Mesodermal cell (in vitro differentiated cells): ENCODE data around the gene TLE3.

Source experiments
- H3K27ac ChIP-seq: 2 replicates; pipeline ENCODE4 v1.7.0; 2013; ENCODE audit warnings: mild to moderate bottlenecking, low read depth, low read length, moderate library complexity; ENCODE audit not compliant: severe bottlenecking
- H3K36me3 ChIP-seq: 2 replicates; pipeline ENCODE4 v1.7.1; 2013; ENCODE audit warnings: mild to moderate bottlenecking, low read length, moderate library complexity; ENCODE audit not compliant: control insufficient read depth, insufficient read depth
- H3K4me1 ChIP-seq: one replicate; pipeline ENCODE4 v1.7.1; 2013; ENCODE audit warnings: mild to moderate bottlenecking, low read length; ENCODE audit not compliant: insufficient read depth, control insufficient read depth, poor library complexity, severe bottlenecking
- H3K4me3 ChIP-seq: 2 replicates; pipeline ENCODE4 v1.7.0; 2013; ENCODE audit warnings: low read length, control low read depth, mild to moderate bottlenecking; ENCODE audit not compliant: insufficient read depth, poor library complexity, severe bottlenecking; ENCODE audit errors: extremely low read depth
- H3K9me3 ChIP-seq: 2 replicates; pipeline ENCODE4 v1.7.1; 2013; ENCODE audit warnings: mild to moderate bottlenecking, low read length, moderate library complexity; ENCODE audit not compliant: control insufficient read depth
- WGBS, 2 experiments: methylation state at CpG; one replicate each; pipeline ENCODE4 v1.1.5; 2013; ENCODE audit warnings: missing lambda C conversion rate in 2 of 2; ENCODE audit not compliant: insufficient coverage in 2 of 2; 5-methylcytosine and 5-hydroxymethylcytosine counted together

The TLE3 gene

GRCh38 chr15:70025413-70026296 lies 72.1 kb downstream of the TLE3 start:
- H3K9me3 ChIP-seq, result no peaks in the 10 kb centered on the region
- no peak overlapping the region for H3K4me3 ChIP-seq
- no peaks in the 10 kb centered on the region for H3K36me3 ChIP-seq
- H3K4me1 ChIP-seq, result peaks cover 6% of the 10 kb centered on the region
- H3K27ac ChIP-seq, result no peak overlapping the region
- 84 to 88% methylated on average over 10 of the region's 11 CpGs for WGBS, 2 experiments

DNA sequence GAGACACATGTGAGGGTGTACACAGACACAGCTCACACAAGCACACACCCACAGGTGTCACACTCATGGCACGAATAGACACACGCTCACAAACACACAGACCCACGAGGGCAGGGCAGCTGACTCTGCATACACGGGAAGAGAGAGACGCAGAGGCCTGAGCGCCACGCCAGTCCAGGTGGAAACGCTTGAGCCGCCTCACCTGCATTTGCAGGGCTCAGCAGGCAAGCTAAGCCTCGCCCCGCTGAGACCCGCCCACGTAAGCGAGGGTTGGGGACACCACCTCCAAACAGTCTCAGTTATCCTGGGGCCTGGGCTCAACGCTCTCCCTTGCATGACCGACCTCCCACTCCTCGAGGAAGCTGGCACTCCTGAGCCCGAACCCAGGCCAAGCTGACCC lies 73.2 kb downstream of the TLE3 start:
- Histone ChIP-seq H3K4me1 (peaks cover 6% of the 10 kb centered on the region), H3K36me3 (no peaks in the 10 kb centered on the region), H3K4me3 (no peak overlapping the region), H3K9me3 (no peaks in the 10 kb centered on the region), H3K27ac (no peak overlapping the region)
- 90% methylated on average over 15 to 17 of the region's 18 CpGs for WGBS, 2 experiments

GRCh38 chr15:70023769-70024491 lies 73.8 kb downstream of the TLE3 start:
- no peaks in the 10 kb centered on the region for H3K36me3 ChIP-seq
- no peaks in the 10 kb centered on the region for H3K9me3 ChIP-seq
- H3K27ac ChIP-seq, result peak overlapping the region; percentile 16
- H3K4me3 ChIP-seq, result no peak overlapping the region
- H3K4me1 ChIP-seq, result peaks cover 6% of the 10 kb centered on the region
- WGBS, 2 experiments, result 78 to 94% methylated on average over 6 of the region's 16 CpGs

DNA sequence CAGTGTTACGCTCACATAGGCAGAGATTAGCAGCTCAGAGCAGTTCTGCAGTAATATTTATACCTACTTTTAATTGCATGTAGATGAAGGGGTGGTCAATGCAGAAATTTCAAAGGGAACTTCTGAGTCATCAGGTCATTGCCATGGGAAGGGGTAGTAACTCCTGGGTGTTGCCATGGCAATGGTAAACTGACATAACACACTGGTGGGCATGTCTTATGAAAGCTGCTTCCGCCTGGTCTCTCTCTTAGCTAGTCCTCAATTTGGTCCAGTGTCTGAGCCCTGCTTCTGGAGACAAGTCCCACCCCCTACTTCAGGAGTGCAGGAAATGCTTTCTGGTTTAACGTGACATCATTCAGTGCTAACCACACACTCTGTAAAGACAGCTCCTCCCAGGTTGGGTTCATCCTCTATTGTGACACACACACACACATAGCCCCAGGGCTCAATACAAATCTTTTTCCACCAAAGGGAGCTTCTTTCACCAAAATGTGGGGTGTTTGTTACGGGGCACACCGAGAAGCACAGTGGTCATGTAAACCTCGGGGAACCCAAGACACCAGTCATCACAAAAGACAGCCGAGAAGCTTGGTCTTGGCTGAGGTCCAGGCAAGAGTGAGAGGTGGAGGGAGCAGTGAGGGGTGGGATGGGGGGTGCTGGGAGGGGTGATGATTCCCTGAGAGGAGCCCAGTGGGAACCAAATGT lies 74.5 kb downstream of the TLE3 start:
- no peaks in the 10 kb centered on the region for H3K9me3 ChIP-seq
- H3K27ac ChIP-seq, result peak overlapping the region; percentile 17
- no peaks in the 10 kb centered on the region for H3K36me3 ChIP-seq
- H3K4me1 ChIP-seq, result peaks cover 6% of the 10 kb centered on the region
- 94 to 98% methylated on average over 5 to 6 of the region's 7 CpGs for WGBS, 2 experiments
- H3K4me3 ChIP-seq, result no peak overlapping the region

DNA sequence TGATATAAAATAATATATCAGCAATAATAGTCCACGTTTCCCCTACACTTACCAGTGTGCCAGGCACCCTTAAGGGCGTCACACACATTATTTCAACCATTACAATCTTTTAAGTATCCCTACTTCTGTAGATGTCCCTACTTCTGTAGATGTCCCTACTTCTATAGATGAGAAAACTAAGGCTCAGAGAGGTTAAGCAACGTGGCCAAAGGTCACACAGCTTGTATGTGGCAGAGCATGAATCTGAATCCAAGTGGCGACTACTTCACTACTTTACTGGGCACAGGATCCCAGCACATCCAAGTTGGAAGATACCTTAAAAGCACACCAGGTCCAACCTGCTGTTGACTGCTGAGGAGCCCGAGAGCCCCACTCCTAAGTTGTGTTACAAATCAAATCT lies 77.5 kb downstream of the TLE3 start:
- 88 to 96% methylated on average over 4 to 5 of the region's 5 CpGs for WGBS, 2 experiments
- Histone ChIP-seq H3K9me3 (no peaks in the 10 kb centered on the region), H3K4me3 (no peak overlapping the region), H3K4me1 (peaks cover 14% of the 10 kb centered on the region), H3K36me3 (no peaks in the 10 kb centered on the region), H3K27ac (no peak overlapping the region)

DNA sequence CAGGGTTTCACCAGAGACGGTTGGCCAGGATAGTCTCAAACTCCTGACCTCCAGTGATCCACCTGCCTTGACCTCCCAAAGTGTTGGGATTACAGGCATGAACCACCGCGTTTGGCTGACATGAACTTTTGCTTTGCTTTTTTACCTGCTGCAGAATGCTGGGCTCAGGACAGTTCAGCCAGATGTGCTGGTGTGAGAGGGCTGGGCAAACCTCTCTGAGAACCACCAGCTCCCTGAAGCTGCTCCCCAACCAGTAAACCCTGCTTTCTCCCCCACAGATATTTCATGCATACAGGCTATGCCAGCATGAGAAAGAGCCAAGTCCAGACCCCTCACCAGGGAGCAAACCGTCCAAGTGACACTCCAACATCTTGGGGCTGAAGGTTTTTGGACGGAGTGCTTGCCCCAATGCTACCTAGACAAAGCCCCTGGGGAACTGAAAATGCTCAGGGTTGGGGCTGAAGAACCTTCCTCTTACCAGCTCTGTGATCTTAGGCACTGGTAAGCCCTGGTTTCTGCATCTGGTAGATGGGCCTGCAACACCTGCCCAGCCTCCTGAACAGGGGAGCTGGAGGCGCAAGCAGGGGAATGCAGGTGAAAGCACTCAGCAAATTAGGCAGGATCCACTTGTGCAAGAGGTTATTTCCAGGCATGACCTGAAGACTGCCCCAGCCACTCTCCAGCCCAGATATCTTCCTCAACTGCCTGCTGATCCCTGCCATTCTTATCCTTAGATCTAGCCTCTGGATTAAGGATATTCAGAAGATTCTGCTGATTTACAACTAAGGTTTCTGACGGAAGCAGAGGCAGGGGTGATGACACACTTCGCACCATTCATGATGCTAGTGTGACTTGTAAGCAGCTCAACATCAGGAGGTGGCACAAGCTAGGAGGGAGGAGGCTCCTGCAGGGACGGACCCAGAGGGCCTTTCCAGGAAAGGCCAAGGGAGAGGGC lies 78.8 kb downstream of the TLE3 start:
- Histone ChIP-seq H3K9me3 (no peaks in the 10 kb centered on the region), H3K27ac (no peak overlapping the region), H3K4me3 (no peak overlapping the region), H3K36me3 (no peaks in the 10 kb centered on the region), H3K4me1 (peaks cover 14% of the 10 kb centered on the region)
- 85 to 90% methylated on average over 7 to 9 of the region's 9 CpGs for WGBS, 2 experiments

DNA sequence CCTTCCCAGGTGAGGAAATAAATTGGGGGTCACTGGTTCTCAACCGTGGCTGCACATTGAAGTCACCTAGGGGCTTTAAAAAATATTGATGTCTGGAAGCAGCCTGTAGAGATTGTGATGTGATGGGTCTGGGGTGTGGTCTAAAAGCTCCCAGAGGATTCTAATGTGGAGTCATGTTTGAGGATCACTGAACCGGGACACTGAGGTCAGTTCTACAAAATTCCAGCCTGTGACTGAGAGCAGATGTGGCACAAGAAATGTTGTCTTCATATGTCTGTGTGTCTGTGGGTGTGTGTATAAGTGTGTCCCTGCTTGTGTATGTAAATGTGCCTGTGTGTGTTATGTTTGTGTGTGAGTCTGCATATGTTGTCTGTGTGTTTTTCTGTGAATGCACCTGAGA lies 79.9 kb downstream of the TLE3 start:
- Histone ChIP-seq H3K9me3 (no peaks in the 10 kb centered on the region), H3K36me3 (no peaks in the 10 kb centered on the region), H3K4me3 (no peak overlapping the region), H3K4me1 (peaks cover 8% of the 10 kb centered on the region), H3K27ac (no peak overlapping the region)
- 90 to 92% methylated on average over 2 of the region's 2 CpGs for WGBS, 2 experiments

GRCh38 chr15:70017025-70017424 lies 80.7 kb downstream of the TLE3 start:
- WGBS, 2 experiments, result 94 to 98% methylated on average over 2 to 4 of the region's 4 CpGs
- Histone ChIP-seq H3K9me3 (no peaks in the 10 kb centered on the region), H3K4me1 (peaks cover 8% of the 10 kb centered on the region)

DNA sequence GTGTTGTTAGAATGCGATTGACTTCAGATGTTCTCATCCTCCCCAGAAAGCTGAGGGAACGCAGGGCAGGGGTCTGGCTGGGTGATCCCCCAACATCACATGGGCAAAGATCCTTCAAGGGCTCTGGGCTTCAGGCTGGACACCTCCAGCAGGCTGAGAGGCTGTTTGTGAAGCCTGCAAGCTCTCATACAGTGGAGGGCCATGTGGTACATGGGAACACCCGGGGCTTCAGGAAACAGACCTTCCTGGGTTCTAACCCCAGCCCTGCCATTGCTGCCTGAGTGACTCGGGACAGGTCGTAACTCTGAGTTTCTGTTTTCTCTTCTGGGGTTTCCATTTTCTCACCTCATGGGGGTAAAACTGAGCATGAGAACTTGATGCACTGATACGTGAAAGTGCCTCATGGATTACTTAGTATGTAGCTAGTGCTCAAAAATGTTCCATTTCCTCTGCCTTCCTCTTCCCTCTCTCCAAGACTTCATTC lies 81.2 kb downstream of the TLE3 start:
- peaks cover 8% of the 10 kb centered on the region for H3K4me1 ChIP-seq
- H3K9me3 ChIP-seq, result no peaks in the 10 kb centered on the region
- H3K4me3 ChIP-seq, result no peak overlapping the region
- WGBS, 2 experiments, result 79 to 84% methylated on average over 4 of the region's 6 CpGs
- H3K27ac ChIP-seq, result no peak overlapping the region
- no peaks in the 10 kb centered on the region for H3K36me3 ChIP-seq

More at GRCh38 chr15:70017025-70017424, 80.7 kb downstream of the TLE3 start:
- Histone ChIP-seq H3K4me3 (no peak overlapping the region), H3K36me3 (no peaks in the 10 kb centered on the region), H3K27ac (no peak overlapping the region)
